Measurements from ENCODE around the gene STK32C.

STK32C gene

DNA sequence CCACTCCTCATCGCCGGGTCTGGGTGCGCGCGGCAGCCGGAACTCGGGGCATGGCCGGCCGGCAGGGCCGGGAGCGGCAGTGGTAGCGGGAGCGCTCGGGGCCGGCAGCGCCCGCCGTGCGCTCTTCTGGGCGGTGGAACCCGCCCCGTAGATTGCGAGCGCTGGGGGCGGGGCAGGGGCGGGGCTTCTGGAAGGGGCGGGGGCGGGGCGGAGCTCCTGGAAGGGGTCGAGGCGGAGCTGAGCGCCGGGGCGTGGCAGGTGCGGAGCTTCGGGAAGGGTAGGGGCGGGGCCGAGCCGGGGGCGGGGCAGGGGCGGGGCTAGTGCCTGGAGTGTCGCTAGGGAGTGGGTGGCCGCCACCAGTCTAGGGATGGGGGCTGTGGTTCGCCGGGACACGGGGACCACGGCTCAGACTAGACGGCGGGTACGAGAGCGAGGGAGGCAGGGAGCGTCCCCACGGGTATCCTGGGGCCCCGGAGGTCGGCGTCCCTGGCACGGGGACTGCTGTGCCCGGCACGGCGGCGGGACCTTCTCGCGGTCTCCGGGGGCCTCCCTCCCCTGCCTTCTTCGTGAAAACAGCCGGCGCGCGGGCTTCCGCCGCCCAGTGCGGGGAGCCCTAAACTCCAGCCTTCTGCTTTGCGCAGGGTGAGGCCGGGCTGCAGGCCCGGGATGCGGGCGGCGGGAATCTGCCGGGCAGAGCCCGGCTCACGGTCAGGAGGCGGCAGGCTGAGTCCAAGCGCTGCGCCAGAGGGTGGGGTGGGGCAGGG lies at the start of gene STK32C:
STK32C (minus strand) TSS at position 128 of the 764 bp plus-strand sequence; CDS start at position 11, 117 bp downstream.
- peak; percentile 100 for DNase-seq (ENCODE audit: low spot score)

DNA sequence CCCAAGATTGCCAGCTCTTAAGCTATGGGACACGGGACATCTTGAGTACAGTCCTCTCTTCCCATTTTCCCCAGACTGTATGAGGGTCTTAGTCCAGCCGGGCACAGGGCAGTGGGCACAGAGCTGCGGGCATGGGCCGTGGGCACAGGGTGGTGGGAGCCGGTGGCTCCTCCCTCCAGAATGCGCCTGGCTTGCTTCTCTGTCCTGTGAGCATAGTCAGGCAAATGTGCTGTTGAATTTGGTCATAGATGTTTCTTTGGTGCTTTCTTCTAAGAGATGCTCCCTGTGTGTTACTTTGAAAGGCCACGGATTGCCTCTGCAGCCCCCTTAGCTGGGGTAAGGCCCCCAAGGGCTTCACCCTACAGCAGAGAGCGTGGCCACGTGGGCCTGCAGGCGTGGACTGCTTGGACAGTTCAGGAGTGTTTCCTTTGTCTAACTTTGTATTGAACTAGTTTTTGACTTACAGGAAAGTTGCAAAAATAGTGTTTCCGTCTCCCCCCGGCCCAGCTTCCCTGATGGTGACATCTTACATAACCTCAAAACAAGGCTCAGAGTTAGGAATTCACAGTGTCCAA lies 49.0 kb upstream of the STK32C start:
- no peak for DNase-seq (ENCODE audit: low spot score)

DNA sequence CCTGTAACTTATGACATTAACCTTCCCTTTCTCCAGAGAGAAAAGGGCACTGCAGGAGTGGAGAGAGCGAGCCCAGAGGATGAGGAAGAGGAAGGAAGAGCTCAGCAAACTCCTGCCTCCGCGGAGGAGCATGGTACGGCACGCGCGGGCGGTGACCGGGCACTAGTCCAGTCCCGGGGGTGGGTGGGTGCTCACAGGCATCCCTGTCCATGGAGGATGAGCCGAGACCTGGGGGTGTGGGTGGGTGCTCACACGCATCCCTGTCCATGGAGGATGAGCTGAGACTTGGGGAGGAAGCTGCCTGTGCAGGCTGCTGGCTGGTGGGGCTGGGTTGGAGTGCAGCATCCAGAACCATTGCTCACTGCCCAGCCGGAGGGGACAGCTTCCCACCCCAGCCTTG lies 48.0 kb upstream of the STK32C start:
- DNase-seq (ENCODE audit: low spot score): no peak

DNA sequence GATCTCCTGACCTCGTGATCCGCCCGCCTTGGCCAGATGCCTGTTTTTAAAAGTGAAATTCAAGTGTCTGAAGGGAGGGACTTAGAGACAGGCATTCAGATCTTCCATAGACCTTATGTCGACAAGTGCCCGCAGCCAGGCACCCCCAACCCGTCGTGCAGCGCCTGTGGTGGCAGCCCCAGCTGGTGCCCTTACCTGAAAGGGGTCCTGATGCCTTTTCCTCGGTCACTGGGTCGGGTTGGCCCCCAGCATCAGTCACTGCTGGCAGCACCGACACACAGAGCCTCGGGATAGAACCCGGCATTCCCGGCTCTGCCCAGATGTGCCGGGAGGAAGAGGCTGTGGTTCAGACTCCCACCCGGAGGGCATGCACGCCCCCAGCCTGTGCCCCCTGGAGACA lies 47.5 kb upstream of the STK32C start:
- DNase-seq (ENCODE audit: low spot score): no peak

DNA sequence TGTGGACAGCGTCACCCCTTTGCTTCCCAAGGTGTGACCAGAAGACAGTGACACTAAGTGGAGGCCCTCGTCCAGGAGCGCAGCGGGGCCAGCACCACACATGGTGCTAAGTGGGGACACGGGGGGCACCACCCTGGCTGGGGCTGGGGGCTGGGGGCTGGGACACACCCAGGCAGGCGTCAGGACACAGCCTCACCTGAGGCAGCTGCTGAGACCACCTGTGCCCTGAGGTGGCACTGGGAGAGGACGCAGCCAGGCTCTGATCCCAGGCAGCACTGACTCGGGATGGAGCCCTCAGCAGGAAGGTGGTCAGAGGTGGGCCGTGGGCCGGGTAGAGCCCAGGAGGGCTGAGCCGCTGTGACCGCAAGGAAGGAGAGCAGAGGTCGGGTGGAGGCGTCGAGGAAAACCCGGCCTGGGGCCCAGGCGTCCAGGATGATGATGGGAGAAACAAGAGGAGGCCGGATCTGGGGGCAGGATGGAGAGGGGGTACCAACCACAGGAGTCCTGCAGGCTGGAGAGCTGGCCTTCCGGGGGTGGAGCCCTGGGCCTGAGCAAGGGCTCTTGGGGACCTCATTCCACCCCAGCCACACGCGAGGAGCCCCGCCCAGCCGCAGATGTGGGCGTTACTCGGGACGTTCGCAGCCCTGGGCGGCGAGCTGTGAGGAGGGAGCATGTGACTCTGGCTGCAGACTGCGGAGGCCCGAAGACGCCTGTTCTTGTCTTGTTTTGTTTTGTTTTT lies 46.8 kb upstream of the STK32C start:
- DNase-seq (ENCODE audit: low spot score): no peak

DNA sequence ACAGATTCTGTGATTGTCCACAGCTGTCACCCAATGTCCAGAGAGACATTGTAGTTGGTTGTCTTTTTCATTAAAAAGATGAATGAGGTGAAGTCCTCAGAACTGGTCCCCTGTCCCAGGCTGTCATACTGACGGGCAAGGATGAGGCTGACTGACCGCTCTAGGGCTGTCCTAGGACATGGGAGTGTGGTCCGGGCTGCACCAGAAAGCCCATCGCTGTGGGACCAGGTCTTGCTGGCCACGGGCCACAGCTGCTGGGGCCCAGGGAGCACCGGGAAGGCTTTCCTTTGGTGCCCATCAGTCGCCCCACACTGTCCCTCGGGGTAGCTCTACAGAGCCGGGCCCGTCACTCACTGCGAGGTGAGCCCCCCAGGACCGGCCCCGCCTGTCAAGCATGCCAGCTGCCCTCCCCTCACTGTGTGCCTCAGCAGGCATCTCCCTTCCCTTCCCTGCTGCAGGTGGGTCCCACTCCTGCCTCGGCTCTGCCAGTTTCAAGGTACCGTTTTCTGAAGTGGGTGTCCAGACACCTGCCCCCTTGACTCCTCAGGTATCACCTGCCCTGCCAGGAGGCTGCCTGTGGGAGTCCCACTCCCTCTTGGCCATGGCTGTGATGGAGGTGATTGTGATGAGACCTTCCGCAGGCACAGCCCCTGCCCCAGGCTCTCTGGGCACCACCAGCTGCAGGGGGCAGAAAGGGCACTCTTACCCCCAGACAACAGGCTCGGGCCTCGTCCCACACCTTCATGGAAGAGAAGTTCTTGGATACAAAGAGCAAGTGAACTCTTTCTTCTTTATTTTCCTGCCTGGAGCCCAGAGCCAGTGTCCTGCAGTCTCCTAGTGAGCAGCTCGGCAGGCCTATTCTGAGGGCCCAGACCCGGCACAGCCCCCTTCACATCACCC lies 46.0 kb upstream of the STK32C start:
- no peak for DNase-seq (ENCODE audit: low spot score)

DNA sequence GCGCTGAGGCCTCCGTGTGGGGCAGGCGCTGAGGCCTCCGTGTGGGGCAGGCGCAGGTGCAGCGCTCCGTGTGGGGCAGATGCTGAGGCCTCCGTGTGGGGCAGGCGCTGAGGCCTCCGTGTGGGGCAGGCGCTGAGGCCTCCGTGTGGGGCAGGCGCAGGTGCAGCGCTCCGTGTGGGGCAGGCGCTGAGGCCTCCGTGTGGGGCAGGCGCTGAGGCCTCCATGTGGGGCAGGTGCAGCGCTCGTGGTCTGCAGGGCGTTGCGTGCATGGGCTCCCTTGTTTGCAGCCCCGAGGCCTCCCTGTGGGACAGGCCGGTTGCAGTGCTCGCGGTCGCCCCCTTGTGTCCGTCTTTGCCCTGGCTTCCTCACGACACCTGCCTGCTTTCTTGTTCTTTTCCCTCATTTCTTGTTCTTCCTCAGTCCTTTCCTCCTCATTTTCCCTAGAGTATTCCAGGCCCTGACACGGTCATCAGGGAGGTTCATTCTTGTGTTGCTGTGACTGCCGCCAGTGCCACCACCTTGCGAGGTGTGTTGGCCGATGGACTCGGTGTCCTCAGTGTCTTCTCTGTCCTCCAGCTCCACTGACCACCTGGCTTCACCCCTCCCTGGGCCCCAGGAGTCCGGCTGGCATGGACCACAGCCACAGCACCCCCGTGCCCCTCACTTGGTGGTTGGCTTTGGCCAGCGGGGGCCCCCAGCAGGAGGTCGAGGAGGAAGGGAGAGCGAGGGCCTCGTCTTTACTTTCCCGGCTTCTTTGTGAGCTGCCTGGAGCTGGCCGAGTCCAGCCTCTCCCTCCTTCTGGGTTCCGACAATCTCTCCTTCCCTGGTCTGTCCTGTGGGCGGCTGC lies 44.9 kb upstream of the STK32C start:
- peak; percentile 93 for DNase-seq (ENCODE audit: low spot score)

DNA sequence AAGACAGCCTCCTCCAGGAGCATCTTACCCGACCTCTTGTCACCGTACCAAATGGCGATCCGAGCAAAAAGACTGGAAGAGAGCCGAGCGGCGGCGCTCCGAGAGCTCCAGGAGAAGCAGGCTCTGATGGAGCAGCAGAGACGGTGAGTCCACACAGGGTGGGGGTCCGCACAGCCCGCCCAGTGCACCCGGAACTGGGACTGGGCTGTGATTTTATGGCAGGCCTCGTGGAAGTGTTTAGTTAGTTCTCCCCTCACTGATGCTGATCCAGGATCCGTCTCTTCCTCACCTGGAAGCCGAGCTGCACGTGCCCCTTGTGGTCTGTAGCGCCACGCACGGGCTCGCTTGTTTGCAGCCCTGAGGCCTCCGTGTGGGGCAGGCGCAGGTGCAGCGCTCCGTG lies 43.9 kb upstream of the STK32C start:
- no peak for DNase-seq (ENCODE audit: low spot score)

DNA sequence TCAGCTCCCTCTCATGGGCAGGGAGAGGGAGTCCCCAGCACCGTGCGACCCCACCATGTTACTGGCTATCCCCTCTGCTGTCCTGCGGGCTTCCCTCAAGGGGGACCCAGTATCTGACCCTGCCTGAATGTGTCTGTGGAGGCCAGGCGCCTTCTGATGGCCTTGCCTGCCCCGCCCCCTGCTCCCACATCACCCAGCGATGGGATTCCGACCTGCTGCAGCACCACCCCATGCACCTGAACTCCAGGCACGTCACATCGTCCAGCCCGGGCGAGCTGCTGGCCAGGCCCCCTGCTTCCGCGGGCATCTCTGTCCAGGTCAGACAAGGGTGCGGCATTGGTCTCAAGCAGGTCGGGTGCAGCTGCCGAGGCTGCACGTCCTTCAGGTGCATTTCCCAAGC lies 43.2 kb upstream of the STK32C start:
- DNase-seq (ENCODE audit: low spot score): no peak

DNA sequence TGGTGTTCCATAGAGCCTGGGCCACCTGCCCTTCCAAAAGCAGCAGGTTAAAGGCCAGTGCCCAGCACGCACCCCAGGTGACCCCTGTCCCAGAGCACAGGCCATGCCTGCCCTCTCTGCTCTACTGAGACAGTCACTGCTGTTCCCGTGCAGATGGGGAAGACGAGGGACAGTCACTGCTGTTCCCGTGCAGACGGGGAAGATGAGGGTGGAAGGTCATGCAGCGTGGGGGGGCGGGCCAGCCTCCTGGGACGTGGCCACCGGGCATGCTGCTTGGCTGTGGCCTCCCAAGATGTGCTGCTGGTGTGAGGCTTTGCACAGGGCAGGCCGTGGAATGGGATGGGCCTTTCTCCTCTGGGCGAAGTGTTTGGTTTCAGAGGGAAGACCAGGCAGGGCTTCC lies 42.6 kb upstream of the STK32C start:
- DNase-seq (ENCODE audit: low spot score): no peak

DNA sequence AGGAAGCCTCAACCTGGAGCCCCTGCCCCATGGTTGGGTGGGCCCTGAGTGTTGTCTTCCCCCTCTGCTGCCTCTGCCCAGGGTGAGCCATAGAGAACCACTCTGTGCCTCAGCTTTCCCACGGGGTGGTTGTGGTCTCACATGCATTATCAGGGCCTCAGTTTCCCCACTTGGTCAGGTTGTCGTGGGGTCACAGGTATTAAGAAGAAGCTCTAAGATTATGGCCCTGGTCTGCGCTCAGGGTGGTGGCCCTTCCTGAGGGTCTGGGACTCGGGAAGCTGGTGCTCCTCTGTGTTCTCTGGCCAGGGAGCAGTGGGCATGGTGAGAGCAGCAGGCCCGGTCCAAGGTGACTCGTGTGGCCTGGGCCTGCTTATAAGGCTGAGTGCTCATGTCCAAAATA lies 42.0 kb upstream of the STK32C start:
- no peak for DNase-seq (ENCODE audit: low spot score)

DNA sequence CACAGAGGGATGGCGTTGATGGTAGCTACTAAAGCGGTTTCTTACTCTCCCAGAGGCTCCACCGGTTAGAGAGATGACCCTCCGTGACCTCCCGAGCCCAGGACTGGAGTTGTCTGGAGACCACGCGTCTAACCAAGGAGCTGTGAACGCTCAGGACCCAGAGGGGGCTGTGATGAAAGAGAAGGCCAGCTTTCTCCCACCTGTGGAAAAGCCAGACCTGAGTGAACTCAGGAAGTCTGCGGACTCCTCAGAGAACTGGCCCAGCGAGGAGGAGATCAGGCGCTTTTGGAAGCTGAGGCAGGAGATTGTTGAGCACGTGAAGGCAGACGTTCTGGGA lies 40.1 kb upstream of the STK32C start:
- no peak for DNase-seq (ENCODE audit: low spot score)

DNA sequence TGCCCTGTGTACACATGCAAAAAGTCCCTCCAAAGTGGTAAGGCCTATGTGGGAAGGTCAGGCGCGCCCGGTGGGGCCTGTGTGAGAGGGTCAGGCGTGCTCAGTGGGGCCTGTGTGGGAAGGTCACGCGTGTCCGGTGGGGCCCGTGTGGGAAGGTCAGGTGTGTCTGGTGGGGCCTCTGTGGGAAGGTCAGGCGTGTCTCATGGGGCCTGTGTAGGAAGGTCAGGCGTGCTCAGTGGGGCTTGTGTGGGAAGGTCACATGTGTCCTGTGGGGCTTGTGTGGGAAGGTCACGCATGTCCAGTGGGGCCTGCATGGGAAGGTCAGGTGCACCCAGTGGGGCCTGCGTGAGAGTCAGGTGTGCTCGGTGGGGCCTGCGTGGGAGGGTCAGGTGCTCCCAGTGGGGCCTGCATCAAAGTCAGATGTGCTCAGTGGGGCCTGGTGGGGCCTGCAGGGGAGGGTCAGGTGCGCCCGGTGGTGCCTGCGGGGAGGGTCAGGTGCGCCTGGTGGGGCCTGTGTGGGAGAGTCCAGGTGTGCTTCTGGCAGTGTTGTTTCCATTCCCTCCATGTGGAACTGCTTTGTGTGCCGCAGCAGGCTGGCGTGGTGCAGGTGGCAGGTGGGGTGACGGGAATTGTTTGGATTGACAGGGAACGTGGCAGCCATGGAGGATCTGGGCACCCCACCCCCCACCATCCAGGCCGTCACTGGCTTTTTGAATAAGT lies 39.6 kb upstream of the STK32C start:
- DNase-seq (ENCODE audit: low spot score): no peak

DNA sequence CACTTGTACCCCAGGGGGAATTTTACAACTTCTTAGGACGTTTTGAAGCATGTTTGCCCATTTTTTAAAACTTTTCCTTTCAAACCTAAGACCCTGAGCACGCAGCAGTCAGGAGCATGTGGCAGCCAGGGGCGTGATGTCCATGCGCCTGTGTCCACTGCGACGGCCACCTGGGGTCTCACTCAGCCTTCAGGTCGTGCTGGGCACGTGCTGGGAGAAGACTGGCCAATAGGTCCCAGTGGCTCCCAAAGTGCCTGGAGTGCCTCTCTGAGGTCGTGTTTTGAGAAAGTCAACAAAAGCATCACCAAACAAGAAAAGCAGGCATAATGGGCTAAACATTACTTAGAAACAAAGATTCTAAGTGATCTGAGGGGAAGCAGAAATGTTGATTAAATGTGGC lies 39.1 kb upstream of the STK32C start:
- DNase-seq (ENCODE audit: low spot score): no peak

DNA sequence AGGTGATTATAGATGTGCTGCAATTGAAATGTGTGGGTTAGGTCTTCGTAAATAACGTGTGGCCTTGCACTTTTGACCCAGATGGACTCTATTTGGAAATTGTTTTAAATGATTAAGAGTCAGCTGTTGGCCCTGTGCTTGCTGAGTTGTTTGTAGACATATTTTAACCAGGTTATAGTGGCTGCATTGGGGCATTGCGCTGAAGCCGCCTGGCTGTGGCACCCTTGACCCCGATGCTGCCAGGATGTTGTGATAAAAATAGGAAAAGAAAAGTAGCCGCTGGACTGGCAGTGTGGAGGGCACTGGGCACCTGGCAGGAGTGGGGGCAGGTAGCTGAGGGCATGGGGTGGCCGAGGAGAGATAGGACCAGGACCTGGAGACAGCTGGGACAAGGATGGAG lies 37.6 kb upstream of the STK32C start:
- no peak for DNase-seq (ENCODE audit: low spot score)

DNA sequence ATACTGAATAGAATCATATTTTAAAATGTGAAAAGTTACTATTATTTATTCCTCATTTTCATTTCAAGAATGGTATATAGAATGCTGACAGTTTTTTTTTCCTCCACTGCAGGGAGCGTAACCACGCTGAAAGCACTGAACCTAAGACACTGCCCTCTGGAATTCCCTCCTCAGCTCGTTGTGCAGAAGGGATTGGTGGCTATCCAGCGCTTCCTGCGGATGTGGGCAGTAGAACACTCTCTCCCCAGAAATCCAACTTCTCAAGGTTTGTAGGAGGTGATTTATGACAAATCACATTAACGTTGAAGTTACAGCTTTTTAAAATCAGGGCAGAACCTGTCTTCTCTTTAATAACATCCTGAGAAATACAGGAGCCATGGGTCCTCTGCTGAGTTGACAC lies 36.6 kb upstream of the STK32C start:
- DNase-seq (ENCODE audit: low spot score): no peak

DNA sequence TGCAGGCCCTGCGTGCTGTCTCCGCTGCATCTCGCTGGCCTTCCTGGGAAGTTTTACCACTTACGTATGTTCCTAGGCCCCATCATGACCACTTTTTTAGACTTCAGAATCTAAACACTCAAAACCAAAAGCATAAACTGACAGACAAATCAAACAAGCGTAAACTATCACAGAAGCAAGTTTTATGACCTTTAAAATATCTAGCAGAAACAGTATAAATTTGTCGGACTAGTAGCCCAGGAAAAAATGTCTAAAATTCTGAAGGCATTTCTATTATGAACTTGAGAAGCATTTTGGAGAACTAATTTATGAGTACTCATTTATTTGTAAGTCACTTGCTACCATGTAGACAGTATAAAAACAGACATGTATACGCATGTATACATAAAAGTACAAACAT lies 34.8 kb upstream of the STK32C start:
- DNase-seq (ENCODE audit: low spot score): no peak

DNA sequence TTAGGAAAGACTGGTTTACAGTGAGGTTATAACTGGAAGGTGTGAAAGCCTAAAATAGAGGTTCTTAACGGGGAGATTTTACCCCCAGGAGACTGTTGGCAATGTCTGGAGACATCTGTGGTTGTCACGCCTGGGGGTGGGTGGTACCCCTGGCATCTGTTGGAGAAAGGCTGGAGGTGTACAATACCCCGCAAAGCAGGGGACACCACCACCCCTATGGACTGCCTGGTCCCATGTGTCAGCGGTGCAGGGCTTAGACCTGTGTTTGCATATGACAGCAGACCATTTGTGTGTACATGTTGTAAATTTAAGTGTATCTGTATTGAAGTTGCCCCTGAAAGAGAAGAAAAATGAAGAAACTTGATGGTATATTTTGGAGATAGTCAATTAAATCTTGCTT lies 34.0 kb upstream of the STK32C start:
- DNase-seq (ENCODE audit: low spot score): no peak

DNA sequence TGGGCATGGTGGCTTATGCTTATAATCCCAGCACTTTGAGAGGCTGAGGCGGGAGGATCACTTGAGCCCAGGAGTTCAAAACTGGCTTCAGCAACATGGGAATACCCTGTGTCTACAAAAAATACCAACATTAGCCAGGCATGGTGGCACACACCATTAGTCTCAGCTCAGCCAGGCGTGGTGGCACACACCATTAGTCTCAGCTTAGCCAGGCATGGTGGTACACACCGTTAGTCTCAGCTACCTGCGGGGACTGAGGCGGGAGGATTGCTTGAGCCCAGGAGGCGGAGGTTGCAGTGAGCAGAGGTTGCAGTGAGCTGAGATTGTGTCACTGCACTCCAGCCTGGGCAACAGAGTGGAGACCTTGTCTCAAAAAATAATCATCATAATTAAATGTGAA lies 33.3 kb upstream of the STK32C start:
- no peak for DNase-seq (ENCODE audit: low spot score)

DNA sequence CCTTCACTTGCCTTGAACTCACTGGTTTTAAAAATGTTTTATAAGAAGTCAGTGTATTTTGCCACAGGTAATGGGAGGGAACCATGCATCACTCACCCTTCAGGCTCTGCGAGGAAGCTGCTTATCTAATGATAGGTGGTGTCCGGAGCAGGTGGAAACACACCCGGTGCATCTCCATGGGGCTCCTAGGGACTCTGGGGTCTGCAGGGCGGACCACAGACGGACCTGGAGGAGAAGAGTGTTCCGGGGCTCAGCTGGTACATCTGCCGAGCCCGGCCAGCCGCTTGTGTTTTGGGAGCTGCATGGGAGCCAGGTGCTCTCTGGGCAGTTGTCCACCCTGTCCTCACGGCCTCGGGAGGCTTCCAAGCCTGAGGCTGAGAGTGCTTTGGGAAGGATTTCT lies 31.5 kb upstream of the STK32C start:
- DNase-seq (ENCODE audit: low spot score): no peak

DNA sequence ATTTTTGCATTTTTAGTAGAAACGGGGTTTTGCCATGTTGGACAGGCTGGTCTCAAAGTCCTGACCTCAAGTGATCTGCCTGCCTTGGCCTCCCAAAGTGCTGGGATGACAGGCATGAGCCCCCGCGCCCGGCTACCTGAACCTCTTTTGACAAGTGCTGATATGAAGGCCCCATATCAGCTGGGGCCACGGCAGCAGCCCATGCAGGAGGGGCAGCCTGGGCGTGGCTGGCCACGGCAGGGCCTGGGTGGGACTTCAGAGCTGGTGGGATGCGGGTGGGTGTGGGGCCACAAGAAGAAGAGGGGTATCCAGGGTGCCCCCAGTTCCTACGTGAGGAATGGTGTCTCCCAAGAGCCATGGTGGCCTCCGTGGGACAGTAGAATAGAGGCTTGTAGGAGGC lies 31.1 kb upstream of the STK32C start:
- DNase-seq (ENCODE audit: low spot score): no peak
